NB4 (cell line): ENCODE measurements around the gene NXPH1.

Experiments
- DNase-seq: peaks from one replicate; pipeline ENCODE4 v3.0.0; 2010; ENCODE audit warnings: low read depth
- H3K4me3 ChIP-seq: one replicate; pipeline ENCODE4 v1.5.1; 2011; ENCODE audit warnings: mild to moderate bottlenecking, low read depth, low read length, moderate library complexity
- CTCF ChIP-seq: IDR thresholded peaks from one replicate; pipeline ENCODE4 v1.5.1; 2012; ENCODE audit warnings: low read depth, low read length
- MAX ChIP-seq: IDR thresholded peaks from 2 replicates; pipeline ENCODE4 v1.6.1; 2011; ENCODE audit warnings: low read depth, low read length
- MYC ChIP-seq: IDR thresholded peaks from 2 replicates; pipeline ENCODE4 v1.6.1; 2011; ENCODE audit warnings: low read depth, low read length
- POLR2A ChIP-seq: IDR thresholded peaks from 2 replicates; pipeline ENCODE4 v1.6.1; 2011; ENCODE audit warnings: mild to moderate bottlenecking; ENCODE audit not compliant: insufficient read length; ENCODE audit errors: extremely low read depth

Gene NXPH1

GRCh38 chr7:8430643-8431042, 2.8 kb upstream of the NXPH1 start:
- no peak overlapping the region for H3K4me3 ChIP-seq
- DNase-seq: no peak
- TF ChIP-seq MYC (no peak), CTCF (no peak), MAX (no peak), POLR2A (no peak)

DNA sequence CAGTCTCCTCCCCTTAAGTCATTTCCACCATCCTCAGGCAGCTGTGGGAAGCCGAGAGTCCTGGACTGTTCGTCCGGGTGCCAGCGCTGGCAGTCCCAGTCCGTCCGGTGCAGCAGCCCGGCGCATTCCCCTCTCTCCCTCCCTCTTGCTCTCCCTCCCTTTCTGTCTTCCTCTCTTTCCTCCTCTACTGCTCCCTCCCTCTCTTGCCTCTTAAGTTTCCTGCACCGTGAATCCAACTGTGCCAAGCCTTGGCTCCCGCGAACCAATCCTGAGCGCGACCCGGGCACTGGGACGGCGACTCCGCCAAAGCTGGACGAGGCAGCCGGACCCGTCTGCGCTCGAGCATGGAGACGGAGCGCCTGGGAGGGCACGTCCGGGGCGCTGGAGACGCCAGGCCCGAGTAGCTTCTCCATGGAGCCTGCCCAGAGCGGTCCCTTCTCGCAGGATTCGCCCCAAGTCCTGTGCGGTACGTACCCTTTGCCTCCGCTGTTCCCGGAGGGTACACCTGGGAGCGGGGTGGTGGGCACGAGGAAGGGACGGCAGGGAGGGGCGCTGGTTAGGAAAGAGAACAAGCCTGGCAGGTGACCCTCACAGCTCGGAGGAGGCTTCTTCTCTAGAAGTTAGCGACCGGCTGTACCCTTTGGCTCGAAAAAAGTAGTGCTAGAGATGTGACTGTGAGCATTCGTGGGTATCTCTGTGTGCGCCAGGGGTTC, 1.0 kb downstream of the NXPH1 start:
- no peak for TF ChIP-seq CTCF
- H3K4me3 ChIP-seq: no peak overlapping the region
- no peak for DNase-seq

GRCh38 chr7:8435095-8435494, 1.7 kb downstream of the NXPH1 start:
- DNase-seq: no peak
- no peak overlapping the region for H3K4me3 ChIP-seq
- TF ChIP-seq MAX: no peak
- no peak for TF ChIP-seq CTCF
- no peak for TF ChIP-seq POLR2A
- no peak for TF ChIP-seq MYC

DNA sequence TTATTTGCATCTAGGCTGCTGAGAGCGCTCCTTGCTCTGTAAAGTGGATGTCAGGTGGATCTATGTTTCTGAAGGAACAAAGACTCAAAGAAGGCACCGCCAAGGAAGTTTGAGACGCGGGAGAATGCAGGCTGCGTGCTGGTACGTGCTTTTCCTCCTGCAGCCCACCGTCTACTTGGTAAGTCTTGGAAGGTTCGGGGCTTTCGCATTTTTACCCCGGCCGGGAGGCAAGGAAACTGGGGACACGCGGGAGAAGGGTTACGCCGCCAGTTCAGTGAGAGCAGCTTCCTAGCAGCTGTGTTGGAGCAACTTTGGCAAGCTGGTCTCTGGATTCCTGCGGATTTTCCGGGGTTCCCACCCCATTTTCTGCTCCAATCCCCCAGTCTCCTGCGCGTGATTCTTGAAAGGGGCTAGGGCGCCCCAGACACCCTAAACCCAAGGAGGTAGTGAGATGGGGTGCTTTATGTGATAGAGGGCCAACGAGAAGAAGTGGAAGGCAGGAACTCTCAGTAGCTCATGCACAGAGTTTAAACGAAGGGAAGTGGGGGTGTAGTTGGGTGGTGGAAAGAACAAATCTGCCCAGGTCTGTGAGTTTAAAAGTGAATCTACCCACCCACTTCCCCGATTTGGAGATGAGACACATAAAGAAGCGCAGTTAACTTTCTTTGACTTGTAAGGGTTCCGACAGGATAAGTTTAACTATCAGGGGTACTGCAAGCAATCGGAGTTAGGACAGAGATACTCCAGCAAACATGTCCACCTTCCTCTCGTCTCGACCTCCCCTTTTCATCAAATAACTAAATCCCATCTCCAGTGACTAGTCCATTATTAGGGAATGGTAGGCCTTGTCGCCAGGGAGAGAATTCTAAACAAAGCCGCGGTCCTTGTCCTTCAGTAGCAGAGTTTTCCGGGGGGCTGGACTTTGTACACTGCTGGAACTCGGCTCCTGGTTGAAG, 2.5 kb downstream of the NXPH1 start:
- H3K4me3 ChIP-seq: no peak overlapping the region
- TF ChIP-seq POLR2A (no peak), MYC (no peak), MAX (no peak), CTCF (no peak)
- DNase-seq: no peak

GRCh38 chr7:8436965-8437364, 3.6 kb downstream of the NXPH1 start:
- DNase-seq: peak; percentile 61
- H3K4me3 ChIP-seq: no peak overlapping the region
- TF ChIP-seq MYC (no peak), CTCF (peak; percentile 99)

DNA sequence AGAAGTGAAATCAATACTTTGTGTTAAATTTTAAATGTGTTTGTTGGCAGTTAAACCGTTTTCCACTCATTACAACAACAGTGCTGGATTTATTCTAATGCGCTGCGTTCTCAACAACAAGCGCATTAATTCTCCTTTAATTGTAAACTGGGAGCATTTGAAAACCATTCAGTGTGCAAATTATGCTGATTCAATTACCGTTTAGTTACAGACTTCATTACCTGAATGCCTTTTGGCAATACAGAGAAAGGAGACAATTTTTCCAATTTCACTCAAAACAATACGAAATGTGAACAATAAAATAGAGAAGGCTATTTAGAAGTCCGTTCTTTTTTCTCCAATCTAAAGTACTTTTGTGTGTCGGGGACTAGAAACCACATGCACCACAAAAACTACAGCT, 4.2 kb downstream of the NXPH1 start:
- no peak overlapping the region for H3K4me3 ChIP-seq
- TF ChIP-seq CTCF: no peak
- no peak for TF ChIP-seq MYC
- TF ChIP-seq POLR2A: no peak
- TF ChIP-seq MAX: no peak
- DNase-seq: no peak
